ENCODE results near the gene SH3BGRL3. TPM values are rescaled to one million over a fixed set of nuclear protein-coding genes. Genes with fewer than 3 reads are reported as not detected.
"Not testable (repeated sequence)": the region's sequence is repeated elsewhere in the genome, so short reads cannot be mapped to it uniquely, and the experiment has no call there.

Gene SH3BGRL3
- total RNA-seq, 1 donor from 2014 or later = 140 TPM

GRCh38 chr1:26306290-26307229 is 26.7 kb downstream of the SH3BGRL3 start, which contains the start of gene UBXN11:
Gene UBXN11, minus strand, starts transcription at chr1:26306636. Its CDS starts 3,753 bp downstream, at chr1:26302883.
- Mint-ChIP-seq H3K36me3 (ENCODE audit: unreplicated experiment) (no peaks in the 10 kb centered on the region), H3K4me3 (ENCODE audit: unreplicated experiment) (peak within 1 kb of the TSS; percentile 98), H3K27ac (ENCODE audit: unreplicated experiment) (peak within 1 kb of the TSS; percentile 94), H3K9me3 (ENCODE audit: unreplicated experiment) (no peaks in the 10 kb centered on the region), H3K27me3 (ENCODE audit: unreplicated experiment) (no peaks in the 10 kb centered on the region), H3K4me1 (ENCODE audit: unreplicated experiment) (peaks cover 19% of the 10 kb centered on the region)
- TF ChIP-seq, protein P1, sequence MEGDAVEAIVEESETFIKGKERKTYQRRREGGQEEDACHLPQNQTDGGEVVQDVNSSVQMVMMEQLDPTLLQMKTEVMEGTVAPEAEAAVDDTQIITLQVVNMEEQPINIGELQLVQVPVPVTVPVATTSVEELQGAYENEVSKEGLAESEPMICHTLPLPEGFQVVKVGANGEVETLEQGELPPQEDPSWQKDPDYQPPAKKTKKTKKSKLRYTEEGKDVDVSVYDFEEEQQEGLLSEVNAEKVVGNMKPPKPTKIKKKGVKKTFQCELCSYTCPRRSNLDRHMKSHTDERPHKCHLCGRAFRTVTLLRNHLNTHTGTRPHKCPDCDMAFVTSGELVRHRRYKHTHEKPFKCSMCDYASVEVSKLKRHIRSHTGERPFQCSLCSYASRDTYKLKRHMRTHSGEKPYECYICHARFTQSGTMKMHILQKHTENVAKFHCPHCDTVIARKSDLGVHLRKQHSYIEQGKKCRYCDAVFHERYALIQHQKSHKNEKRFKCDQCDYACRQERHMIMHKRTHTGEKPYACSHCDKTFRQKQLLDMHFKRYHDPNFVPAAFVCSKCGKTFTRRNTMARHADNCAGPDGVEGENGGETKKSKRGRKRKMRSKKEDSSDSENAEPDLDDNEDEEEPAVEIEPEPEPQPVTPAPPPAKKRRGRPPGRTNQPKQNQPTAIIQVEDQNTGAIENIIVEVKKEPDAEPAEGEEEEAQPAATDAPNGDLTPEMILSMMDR (IDR thresholded peaks at IDR 0.05) = no peak
- DNase-seq (ENCODE audit: extremely low spot score, unreplicated experiment) = peak; percentile 95

DNA sequence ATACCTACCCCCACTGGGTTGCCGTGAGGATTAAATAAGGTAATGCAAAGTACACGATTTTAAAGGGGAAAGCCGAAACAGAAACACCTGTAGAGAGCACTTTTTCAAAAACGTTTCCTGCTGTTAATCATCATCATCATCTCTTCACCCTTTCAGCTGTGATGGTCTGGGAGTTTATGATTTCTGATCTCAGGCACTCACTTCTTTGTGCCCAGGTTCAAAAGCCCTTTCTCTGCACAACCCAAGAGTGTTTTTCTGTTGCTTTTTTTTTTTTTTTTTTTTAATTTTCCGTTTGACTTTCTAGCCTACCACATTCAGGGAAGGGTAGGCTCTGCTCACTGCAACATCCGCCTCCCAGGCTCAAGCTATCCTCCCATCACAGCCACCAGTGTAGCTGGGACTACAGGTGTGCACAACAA is 27.5 kb downstream of the SH3BGRL3 start:
- Mint-ChIP-seq H3K4me3 (ENCODE audit: unreplicated experiment) (no peak overlapping the region), H3K4me1 (ENCODE audit: unreplicated experiment) (peaks cover 18% of the 10 kb centered on the region), H3K27me3 (ENCODE audit: unreplicated experiment) (peaks cover 5% of the 10 kb centered on the region), H3K27ac (ENCODE audit: unreplicated experiment) (no peak overlapping the region), H3K36me3 (ENCODE audit: unreplicated experiment) (no peaks in the 10 kb centered on the region), H3K9me3 (ENCODE audit: unreplicated experiment) (no peaks in the 10 kb centered on the region)
- TF ChIP-seq, protein P1 (IDR thresholded peaks at IDR 0.05) = no peak
- DNase-seq (ENCODE audit: extremely low spot score, unreplicated experiment) = no peak

DNA sequence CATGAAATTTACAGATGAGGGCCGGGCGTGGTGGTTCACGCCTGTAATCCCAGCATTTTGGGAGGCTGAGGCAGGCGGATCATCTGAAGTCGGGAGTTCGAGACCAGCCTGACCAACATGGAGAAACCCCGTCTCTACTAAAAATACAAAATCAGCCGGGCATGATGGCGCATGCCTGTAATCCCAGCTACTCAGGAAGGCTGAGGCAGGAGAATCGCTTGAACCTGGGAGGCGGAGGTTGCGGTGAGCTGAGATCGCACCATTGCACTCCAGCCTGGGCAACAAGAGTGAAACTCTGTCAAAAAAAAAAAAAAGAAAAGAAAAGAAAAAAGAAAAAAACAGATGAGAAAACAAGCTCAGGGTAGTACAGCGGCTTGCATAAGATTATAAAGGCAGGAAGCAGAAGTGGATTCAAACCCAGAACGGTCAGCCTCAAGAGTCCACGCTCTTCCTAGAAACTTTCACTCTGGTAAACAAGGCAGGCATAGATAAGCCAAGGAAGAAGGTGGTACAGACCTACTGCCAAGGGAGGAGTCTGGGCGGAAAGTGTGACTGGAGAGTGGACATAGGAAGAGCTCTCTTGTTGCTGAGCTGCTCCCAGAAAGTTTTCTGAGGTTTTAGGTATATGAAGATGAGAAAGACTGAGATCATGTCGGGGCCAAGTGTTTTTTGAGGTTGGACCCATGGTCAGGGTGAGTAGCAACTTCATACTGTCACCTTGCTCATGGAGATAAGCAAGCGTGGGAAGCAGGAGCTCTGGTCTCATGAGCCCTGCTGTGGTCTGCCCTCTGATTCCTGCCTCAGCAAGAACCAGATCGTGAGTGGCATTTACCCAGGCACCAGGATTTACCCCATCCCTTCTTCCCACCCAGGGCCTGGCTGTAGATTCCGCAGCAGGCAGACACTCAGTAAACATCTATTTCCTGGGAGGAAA is 28.3 kb downstream of the SH3BGRL3 start:
- not testable (repeated sequence) for H3K27me3 Mint-ChIP-seq (ENCODE audit: unreplicated experiment); H3K36me3 Mint-ChIP-seq (ENCODE audit: unreplicated experiment); H3K9me3 Mint-ChIP-seq (ENCODE audit: unreplicated experiment); H3K27ac Mint-ChIP-seq (ENCODE audit: unreplicated experiment); H3K4me3 Mint-ChIP-seq (ENCODE audit: unreplicated experiment); DNase-seq (ENCODE audit: extremely low spot score, unreplicated experiment)
- H3K4me1 Mint-ChIP-seq (ENCODE audit: unreplicated experiment) = peaks cover 10% of the 10 kb centered on the region

DNA sequence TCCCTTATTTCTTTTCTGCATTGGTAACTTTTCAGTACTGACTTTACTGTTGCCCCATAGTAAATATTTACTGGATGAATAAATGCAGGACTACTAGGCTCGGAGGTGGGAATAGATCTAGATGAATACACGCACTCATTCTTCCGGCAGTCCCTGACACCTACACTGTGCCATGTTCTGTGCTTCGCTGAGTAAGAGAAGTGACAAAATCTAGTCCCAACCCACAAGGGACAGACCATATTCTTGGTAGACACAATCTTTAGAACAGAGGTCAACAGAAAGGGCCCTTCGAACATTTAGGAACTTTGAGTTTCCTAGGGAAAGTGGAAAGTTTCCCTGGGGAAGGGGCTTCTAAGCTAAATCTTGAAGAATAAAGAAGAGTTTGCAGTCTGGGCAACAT is 34.6 kb downstream of the SH3BGRL3 start:
- no peak for DNase-seq (ENCODE audit: extremely low spot score, unreplicated experiment)
- H3K4me1 Mint-ChIP-seq (ENCODE audit: unreplicated experiment) = no peaks in the 10 kb centered on the region
- peaks cover 19% of the 10 kb centered on the region for H3K27me3 Mint-ChIP-seq (ENCODE audit: unreplicated experiment)
- no peak overlapping the region for H3K4me3 Mint-ChIP-seq (ENCODE audit: unreplicated experiment)
- TF ChIP-seq, protein P1 (IDR thresholded peaks at IDR 0.05) = no peak
- H3K36me3 Mint-ChIP-seq (ENCODE audit: unreplicated experiment) = no peaks in the 10 kb centered on the region
- no peaks in the 10 kb centered on the region for H3K9me3 Mint-ChIP-seq (ENCODE audit: unreplicated experiment)
- no peak overlapping the region for H3K27ac Mint-ChIP-seq (ENCODE audit: unreplicated experiment)

DNA sequence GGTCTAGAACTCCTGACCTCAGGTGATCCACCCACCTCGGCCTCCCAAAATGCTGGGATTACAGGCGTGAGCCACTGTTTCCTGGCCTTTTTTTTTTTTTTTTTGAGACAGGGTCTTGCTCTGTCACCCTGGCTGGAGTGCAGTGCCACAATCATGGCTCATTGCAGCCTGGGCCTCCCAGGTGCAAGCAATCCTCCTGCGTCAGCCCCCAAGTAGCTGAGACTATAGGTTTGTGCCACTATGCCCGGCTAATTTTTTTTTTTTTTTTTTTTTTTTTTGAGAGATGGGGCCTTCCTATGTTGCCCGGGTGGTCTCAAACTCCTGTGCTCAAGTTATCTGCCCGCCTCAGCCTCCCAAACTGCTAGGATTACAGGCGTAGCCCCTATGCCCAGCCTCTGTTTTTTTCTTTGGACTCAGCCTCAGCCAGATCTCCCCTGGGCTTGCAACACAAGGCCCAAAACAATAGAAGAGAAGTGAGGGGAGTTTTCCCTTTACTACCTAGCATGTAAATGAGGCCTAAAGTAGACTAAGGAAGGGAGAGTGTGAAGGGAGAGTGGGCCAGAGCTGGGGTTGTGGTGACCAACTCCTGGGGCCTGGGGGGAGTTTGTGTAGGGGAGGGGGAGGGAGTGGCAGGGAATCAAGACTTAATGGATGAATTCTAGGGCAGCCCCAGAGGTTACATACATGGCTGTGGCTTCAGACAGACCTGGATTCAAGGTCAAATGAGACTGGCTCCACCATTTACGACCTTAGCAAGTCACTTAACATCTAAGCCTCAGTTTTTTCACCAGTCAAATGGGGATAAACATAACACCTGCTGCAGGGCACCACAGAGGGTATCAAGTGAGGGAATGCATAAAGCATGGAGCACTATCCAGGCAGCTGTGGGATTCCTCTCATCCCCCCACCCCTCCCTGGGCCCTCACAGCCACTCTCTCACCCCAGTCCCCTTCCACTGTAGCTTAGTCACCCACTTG is 36.3 kb downstream of the SH3BGRL3 start:
- no peaks in the 10 kb centered on the region for H3K36me3 Mint-ChIP-seq (ENCODE audit: unreplicated experiment)
- peaks cover 1% of the 10 kb centered on the region for H3K4me1 Mint-ChIP-seq (ENCODE audit: unreplicated experiment)
- H3K27ac Mint-ChIP-seq (ENCODE audit: unreplicated experiment) = no peak overlapping the region
- TF ChIP-seq, protein P1 (IDR thresholded peaks at IDR 0.05) = no peak
- H3K27me3 Mint-ChIP-seq (ENCODE audit: unreplicated experiment) = peaks cover 19% of the 10 kb centered on the region
- H3K4me3 Mint-ChIP-seq (ENCODE audit: unreplicated experiment) = no peak overlapping the region
- H3K9me3 Mint-ChIP-seq (ENCODE audit: unreplicated experiment) = no peaks in the 10 kb centered on the region
- no peak for DNase-seq (ENCODE audit: extremely low spot score, unreplicated experiment)

All from osteocyte (in vitro differentiated cells).